Measurements from ENCODE around the gene SNED1.

Gene SNED1

DNA sequence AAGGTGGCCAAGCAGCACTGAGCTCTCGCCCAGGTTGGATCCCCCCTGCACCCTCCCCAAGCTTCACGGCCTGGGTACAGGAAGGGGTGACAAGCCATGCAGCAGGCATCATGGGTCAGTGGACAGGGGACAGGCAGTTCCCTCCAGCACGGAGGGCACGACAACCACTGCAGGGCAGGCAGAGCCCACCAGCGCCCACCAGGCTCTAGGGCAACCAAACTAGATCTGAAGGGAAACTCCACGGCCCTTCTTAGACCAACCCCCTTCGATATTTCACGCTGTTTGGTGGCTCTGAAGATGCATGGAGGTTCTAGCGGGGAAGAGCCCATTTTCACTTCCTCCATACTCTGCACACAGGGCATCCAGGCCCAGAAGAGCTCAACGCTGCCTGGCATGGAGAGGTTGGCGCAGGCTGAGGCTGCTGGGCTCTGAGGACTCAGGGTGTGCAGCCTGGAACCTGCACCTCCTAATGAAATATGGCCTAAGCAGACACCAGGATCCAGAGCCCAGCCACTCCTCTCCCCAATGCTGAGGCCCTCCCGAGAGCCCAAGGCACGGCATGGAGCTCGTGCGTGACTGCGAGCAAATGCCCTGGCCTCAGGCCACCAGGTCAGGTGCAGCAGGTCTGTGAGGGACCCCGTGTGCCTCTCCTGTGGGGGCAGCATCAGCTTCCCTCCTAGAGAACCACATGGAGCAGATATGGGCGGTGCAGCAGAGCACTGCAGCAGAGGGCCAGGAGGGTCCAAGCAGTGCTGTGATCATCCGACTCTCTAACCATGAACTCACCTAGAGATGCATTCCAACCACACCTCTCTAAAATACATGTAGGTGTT, 112.4 kb downstream of the SNED1 start:
- FAIRE-seq = no peak

DNA sequence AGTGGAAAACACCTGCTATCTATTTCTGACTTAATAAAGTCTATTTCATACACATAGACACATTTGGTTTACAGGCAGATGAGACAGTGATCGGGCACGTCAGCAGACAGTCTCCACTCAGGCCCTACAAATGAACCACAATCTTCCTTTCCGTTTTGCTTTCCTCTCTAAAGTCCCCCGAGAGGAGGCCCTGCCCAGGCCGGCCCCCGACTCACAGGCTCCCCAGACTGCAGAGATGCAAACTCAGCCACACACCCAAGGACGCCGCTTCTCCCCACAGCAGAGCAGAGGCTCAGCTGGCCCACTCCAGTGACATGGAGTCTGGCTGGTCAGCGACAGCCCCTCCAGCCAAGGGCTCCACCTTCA, 113.0 kb downstream of the SNED1 start:
- FAIRE-seq = no peak

DNA sequence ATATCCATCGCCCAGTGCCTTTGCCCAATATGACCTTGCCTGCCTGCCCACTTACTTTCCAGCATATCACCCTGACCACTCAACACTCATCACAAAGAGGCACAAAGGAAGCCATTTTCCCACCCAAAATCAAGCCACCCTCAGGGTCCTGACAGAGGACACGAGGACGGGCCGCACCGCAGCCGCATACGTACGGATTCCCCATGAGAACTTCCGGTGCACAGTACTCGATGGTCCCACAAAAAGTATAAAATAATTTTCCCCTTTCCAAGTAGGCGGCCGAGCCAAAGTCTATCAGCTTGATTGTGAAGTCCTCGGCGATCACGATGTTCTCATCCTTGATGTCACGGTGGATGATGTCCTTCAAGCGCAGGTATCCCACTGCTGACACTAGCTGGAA, 113.6 kb downstream of the SNED1 start:
- no peak for FAIRE-seq

DNA sequence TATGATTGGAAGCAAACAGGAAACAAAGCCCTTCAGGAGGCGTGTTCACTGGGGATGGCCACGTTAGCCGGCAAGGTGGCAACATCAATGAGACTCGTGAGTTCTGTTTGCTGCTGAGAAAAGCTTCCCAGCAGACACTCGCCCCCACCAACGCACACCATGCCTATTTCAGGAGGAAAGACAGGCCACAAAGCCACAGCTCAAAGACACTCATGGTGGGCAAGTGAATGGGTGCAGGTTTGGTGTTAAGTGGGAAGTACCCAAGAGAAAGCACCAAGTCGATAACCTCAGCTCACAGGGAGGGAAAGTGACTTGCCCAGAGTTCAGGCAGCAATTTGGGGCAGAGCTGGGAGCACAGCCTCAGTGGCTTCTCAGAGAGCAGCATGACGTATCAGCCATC, 114.2 kb downstream of the SNED1 start:
- no peak for FAIRE-seq

DNA sequence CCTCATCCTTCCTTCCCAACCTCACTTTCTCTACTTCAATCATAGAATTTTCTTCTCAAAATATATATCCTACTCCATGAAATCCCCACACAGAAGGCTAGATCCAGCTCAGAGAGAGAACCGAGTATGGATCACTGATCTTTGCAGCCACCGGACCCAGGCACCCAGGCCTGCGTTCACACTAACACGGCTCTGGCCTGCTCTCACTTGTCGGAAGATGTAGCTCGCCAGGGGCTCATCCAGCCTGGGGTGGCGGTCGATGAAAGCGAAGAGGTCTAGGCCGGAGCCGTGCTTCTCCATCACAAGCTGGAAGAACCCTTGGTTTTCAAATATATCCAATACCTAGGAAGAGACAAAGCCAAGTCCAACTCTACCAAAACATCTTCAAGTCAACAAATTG, 116.4 kb downstream of the SNED1 start:
- FAIRE-seq = no peak

DNA sequence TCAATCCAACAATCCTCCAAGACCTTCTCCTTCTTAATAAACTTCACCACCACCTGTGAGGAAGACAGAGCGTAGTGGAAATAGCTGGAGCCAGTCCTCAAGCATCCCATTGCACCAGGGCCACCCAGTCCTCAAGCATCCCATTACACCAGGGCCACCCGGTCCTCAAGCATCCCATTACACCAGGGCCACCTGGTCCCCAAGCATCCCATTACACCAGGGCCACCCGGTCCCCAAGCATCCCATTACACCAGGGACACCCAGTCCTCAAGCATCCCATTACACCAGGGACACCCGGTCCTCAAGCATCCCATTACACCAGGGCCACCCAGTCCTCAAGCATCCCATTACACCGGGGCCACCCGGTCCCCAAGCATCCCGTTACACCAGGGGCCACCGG, 116.9 kb downstream of the SNED1 start:
- FAIRE-seq = no peak

DNA sequence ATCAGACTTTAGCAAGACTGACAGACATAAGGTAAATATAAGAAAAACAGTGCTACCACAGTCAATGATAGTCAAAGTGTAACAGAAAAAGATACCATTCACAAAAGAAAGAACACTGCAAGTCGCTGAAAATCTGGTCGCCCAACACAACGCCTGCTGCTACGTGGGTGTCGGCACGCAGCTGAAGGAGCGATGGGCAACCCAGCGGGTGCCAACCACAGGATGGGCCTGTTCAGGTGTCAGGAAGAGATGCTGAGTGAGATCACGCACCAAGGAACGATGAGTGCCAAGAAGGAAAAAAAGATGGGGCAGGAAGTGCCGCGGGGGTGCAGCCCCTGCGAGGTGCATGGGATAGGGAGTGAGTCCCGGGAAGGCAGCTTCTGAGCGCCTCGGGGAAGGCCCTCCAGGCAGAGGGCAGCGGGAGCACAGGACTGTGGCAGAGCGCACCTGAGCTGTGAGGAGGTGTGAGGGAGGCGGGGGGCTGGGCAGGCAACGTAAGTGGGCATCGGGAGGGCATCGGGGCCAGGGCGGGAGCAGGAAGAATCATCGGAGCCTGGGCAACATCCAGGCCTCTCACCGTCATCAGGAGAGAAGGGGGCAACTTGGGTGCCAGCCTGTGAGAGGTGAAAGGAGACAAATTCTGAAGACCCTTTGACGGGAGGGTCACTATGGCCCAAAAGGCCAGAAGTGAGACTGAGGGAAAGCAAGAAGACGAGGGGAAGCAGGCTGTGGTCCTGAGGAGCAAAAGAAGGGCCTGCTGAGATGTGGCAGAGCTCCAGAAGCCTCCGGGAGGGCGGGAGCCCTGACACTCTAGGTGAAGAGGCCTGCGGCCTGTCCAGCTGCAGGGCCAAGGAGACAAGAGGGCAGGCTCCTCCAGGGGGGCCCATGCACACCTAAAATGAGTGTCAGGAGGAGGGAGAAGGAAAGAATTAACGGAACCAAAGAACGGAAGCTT, 118.5 kb downstream of the SNED1 start:
- FAIRE-seq = no peak

DNA sequence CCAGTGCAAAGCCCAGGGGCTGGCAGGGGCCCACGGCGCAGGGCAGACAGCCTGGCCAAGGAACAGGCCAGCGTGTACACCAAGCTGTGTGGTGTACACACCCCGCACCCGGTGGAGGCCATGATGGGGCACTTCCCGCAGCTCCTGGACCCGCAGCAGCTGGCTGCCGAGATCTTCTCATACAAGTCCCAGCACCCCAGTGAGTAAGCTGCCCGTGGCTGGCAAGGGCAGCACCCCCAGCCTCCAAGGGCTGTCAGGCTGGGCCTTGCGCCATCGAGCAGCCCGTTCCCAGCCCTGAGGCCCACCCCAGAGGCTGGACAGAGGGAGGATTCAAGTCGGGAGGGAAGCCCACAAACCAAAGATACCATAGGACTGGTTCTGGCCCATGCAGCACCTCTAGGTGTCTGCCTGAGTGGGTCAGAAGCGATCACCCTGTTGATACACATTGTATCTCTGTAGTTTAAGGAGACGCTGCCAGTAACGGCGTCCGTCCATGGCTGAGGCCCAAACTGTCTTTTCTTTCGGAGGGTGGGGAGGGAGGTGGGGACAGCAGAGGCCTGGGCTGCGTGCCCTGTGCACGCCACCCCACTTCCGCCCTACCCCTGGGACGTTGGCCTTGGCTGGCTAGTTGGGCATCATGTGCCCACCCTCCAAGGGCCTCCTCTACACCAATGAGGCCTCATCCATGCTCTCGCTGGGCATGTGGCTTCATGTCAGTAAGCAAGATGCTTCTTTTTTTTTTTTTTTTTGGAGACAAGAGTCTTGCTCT, 120.5 kb downstream of the SNED1 start:
- no peak for FAIRE-seq

DNA sequence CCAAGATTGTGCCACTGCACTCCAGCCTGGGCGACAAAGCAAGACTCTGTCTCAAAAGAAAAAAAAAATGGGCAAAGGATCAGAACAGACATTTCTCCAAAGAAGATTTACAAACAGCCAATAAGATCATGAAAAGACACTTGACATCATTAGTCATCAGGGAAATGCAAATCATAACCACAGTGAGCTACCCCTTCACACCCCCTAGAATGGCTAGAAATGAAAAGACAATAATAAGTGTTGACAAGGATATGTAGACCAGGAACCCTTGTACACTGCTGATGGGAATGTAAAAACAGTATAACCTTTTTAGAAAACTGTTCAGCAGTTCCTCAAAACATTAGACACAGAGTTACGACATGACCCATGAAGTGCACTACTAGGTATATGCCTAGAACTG, 122.0 kb downstream of the SNED1 start:
- no peak for FAIRE-seq

DNA sequence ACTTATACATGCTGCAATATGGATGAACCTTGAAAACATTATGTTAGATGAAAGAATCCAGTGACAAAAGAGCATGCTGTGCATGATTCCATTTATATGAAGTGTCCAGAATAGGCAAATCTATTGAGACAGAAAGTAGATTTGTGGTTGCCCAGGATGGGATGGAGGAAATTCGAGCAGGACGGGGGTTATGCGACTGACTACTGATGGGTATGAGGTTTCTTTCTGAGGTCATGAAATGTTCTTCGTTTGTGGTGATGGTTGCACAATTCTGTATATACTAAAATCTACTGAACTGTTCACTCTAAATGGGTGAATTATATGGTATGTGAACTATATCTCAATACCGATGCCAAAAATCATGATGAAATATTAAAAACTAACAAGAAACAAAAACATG, 122.6 kb downstream of the SNED1 start:
- no peak for FAIRE-seq

DNA sequence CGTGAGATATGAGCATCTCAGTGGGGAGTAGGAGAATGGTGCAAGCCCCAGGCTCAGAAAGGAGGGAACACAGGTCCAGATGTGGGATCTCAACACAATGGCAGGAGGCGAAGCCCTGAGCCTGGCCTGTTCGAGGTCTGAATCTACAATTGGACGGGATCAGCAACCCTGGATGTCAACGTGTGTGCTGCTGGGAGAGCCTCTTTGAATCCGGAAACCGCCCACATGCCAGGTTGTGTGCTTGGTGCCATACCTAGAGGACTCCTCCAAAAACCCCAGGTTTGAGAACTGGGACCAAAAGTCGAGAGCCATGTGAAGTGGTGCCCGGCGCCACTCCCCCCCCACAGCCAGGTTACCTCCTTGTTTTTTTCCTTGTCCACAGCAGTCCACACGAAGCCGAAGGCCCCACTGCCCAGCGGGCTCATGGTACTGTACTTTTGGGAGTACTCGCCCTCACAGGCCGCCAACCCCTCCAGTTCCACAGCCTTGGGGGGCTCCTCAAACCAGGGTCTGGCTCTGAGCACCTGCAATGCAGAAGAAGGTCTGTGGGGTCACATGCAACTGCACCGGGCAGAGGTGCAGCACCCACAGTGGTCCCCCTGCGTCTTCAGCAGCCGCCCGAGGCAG, 124.1 kb downstream of the SNED1 start:
- FAIRE-seq = no peak

DNA sequence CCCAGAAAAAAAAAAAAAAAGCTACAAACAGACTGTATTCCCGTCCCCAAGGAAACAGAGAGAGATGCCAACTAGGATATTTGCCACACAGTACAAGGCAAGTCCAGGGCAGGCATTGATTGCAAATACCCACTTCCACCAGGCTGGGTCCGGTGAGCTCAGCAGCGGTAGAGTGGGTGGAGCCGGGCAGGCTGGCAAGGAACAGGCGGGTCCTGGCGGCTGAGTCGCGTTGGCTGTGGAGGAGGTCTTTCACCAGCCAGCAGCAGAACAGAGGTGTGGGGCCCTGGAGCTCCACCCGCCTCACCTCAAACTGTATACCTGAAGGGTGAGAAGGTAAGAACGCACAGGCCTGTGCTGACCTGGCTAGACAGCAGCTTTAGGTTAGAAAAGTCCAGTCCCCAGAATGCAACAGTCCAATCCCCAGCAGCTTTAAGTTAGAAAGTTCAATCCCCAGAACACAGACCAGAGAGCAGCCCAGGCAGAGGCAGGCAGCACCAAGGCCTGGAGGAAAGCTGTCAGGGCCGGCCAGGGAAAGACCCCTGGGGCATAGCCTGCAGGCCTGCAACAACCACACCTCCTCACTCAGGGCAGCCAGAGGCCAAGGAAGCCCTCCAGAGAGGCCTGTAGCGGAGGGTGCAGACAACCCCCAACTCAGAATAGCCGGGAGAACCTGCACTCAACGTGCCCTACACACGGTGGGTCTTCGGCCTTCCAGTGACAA, 125.6 kb downstream of the SNED1 start:
- no peak for FAIRE-seq

DNA sequence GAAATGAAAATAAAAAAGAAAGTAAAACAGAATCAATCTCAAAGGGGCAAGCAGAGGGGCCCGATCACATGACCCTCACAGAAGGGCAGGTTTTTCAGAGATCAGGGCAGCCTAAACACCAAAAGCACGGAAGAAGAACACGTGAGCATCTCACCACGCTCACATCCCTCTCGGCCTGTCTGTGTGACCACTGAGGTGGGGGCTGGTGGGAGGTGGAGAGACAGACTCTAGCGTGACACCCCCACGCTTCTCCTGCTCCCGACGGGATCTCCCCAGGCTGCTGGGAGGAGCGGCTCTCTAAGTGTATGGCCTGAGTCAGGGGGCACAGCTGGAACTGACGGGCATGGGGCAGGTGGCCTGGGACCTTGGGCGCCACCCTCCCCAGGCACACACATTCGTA, 127.2 kb downstream of the SNED1 start:
- FAIRE-seq = no peak

DNA sequence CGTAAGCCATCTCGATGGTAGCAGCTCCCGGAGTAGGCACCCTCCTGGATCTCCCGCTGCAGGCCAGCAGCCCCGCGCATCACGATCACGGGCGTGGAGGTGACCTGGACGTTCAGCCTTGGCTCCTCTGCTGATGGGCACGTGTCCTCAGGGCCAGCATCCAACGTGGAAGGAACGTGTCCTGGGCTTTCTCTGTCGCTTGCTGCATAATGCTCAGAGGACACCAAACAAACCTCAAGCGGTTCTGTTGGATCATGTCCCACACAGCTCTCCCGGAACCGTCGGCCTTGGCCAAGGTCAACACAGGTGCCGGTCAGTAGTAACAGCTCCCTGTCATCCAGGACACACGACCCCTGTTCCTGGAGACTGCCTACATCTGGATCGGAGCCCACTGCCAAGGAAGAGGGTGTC, 127.8 kb downstream of the SNED1 start:
- no peak for FAIRE-seq

DNA sequence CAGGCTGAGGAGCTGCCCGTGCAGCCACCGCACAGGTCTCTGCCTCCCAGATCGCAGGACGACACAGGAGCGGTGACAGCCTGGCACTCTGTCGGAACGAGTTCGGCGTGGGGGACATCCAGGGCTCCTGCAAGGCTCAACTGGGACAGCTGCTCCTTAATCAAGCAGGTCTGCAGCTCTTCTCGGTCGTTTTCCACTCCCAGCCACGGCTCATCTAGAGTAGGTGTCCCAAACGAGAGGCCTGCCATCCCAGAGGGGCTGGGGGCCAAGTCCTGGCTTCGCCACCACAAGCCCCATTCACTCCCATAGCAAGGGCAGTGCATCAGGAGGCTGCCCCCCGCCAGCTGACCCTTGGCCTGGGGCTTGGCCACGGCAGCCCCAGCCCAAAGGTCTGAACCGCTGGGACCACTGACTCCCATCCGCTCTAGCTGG, 128.4 kb downstream of the SNED1 start:
- no peak for FAIRE-seq

DNA sequence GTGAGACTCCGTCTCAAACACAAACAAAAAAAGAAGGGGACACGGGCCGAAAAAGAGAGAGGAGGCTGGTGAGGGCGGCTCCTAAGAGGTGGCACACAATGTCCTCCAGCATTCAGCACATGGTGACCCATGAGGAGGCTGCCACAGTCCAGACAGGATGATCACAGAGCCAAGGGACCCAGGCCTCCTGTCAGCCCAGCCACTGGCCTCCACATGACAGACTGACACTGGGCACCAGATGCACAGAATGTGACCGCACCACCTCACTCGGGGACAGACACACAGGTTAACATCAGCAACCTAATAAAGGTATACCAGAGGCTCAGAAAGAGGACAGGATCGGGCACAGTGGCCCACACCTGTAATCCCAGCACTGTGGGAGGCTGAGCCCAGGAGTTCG, 129.8 kb downstream of the SNED1 start:
- no peak for FAIRE-seq

DNA sequence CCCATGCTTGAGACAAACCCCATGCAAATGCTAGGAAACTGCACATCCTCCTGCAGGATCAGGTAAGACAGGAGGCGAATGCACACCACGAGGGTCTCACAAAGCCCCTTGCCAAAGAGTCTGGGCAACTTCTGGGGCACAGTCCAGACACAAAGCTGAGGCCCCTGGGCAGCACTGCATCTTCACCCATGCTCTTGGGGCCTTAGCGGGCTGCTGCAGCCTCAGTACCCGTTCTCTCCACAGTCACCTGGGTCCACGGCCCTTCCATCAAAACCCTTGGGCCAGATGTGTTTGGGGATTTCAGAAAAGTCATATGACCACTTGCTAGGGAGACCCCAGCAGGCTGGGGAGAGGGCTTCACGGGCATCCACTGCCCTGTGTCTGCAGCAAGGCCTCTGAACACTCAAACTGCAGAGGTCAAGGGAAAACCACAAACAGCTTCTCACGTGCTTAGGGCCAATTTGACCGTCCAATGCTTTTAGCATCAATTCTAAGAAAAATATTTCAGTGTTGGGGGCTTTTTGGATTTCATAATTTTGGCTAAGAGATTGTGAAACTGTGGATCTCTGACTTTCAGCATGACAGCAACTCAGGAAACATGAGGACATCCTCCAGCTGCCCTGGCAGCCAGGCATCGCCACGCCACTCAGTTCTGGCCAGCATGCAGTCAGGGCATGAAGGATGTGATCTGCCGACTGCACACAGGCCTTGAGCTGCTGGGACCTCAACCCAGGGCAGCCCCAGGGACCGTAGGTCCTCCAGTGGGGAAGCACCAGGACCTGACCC, 130.9 kb downstream of the SNED1 start:
- no peak for FAIRE-seq

DNA sequence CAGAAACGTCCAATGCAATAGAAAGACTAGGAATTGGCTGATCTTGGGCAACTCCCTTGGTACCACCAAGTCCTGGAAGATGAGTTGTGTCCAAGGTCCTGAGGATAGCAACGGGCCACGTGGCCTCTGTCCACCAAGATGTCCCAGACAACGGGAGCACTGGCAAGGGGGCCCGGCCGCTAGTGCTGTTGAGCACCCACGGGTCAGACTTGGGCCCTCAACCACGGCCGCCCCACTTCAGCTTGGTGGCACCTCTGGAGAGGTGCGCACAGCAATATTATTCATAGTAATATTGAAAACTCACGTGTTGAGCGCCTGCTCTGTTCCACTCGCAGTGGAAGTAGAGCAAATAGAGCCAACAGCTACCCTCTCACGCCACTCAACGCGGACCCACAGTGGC, 131.9 kb downstream of the SNED1 start:
- no peak for FAIRE-seq

DNA sequence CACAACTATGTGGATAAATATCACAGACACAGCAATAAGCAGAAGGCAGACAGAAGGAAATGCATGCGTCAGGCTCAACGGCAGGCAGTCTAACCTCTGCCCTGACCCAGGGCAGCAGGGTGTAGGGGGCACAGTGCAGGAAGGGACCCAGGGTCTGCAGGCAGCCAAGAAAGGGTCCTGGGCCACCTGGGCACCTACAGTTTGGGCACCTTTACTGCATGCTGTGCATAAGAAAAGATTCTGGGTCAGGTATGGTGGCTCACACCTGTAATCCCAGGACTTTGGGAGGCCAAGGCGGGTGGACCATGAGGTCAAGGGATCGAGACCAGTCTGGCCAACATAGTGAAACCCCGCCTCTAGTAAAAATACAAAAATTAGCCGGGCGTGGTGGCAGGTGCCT, 133.1 kb downstream of the SNED1 start:
- no peak for FAIRE-seq

DNA sequence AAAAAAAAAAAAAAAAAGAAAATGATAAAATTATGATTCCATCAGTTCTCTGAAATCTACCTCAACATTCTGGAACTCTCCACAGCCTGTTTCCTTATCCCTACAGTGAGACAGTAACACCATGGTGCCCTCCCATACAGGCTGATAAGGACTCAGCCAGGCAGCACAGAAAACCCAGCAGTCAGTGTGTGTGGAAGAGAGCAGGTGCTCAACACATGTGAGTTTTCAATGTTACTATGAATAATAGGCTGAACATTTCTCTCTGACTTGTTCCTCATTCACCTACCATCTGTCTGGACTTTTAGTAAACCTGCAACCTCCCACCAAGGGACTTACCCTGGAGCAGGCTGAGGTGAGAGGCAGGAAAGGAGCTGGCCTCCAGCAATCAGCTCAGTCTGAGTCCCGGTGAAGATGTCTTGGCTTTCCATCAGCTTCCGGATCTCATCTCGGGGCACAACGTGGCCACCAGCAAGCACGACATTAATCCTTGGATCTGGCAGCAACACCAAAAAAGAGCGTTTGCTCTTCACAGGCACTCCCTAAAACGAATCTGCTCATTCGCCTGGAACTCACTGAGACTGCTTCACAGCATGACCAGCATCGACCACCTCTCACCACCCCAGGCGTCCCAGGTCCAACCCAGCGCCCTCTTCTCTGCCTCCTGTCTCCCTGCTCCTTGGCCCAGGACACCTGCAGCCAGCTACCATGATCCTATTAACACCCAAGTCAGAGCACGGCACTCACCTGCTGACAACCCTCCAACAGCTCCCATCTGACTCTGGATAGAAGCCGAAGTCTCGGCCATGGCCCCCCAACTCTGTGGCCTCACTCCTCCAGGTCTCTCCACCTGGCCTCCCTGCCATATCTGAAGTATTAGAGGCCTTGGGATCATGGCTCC, 134.4 kb downstream of the SNED1 start:
- no peak for FAIRE-seq

Data from TTC549 (cell line).